Measurements from ENCODE around the gene TNRC6B. TPM values are rescaled to one million over a fixed set of nuclear protein-coding genes. Genes with fewer than 3 reads are reported as not detected.

The TNRC6B gene
- total RNA-seq, 4 donors from 2014 or later = 32.6 to 37.1 (median 36.7) TPM

- TF ChIP-seq CTCF (IDR thresholded peaks at IDR 0.05; ENCODE audit: low read depth) = no peak
Observed at GRCh38 chr22:40368836-40369235, 191.1 kb downstream of the TNRC6B start.

GRCh38 chr22:40374567-40374966, 196.8 kb downstream of the TNRC6B start:
- no peak for TF ChIP-seq CTCF (IDR thresholded peaks at IDR 0.05; ENCODE audit: low read depth)

GRCh38 chr22:40376149-40376548, 198.4 kb downstream of the TNRC6B start:
- TF ChIP-seq CTCF (IDR thresholded peaks at IDR 0.05; ENCODE audit: low read depth) = no peak

GRCh38 chr22:40377931-40378330, 200.2 kb downstream of the TNRC6B start:
- TF ChIP-seq CTCF (IDR thresholded peaks at IDR 0.05; ENCODE audit: low read depth) = no peak

- TF ChIP-seq CTCF (IDR thresholded peaks at IDR 0.05; ENCODE audit: low read depth) = no peak
Observed at GRCh38 chr22:40381461-40381860, 203.7 kb downstream of the TNRC6B start.

GRCh38 chr22:40383905-40384304, 206.2 kb downstream of the TNRC6B start:
- no peak for TF ChIP-seq CTCF (IDR thresholded peaks at IDR 0.05; ENCODE audit: low read depth)

GRCh38 chr22:40385036-40385782, 207.5 kb downstream of the TNRC6B start:
- no peak for TF ChIP-seq CTCF (IDR thresholded peaks at IDR 0.05; ENCODE audit: low read depth)

Other genes with a start within 250 kb of the TNRC6B start
- not detected for gene TMA7B, start 217.5 kb upstream of the TNRC6B start, total RNA-seq
- 1 to 10 TPM in 3 of 4 donors, under 1 TPM in 1; 0.17 to 6.8 (median 3.0) TPM for gene FAM83F, start 183.0 kb upstream of the TNRC6B start, total RNA-seq
- gene ADSL, start 168.6 kb downstream of the TNRC6B start, total RNA-seq = 10 to 100 TPM; 54.6 to 79.1 (median 75.9) TPM
- 10 to 100 TPM; 24.3 to 46.9 (median 35.2) TPM for gene SGSM3, start 192.7 kb downstream of the TNRC6B start, total RNA-seq